ENCODE data around the gene TP63.

The TP63 gene

DNA sequence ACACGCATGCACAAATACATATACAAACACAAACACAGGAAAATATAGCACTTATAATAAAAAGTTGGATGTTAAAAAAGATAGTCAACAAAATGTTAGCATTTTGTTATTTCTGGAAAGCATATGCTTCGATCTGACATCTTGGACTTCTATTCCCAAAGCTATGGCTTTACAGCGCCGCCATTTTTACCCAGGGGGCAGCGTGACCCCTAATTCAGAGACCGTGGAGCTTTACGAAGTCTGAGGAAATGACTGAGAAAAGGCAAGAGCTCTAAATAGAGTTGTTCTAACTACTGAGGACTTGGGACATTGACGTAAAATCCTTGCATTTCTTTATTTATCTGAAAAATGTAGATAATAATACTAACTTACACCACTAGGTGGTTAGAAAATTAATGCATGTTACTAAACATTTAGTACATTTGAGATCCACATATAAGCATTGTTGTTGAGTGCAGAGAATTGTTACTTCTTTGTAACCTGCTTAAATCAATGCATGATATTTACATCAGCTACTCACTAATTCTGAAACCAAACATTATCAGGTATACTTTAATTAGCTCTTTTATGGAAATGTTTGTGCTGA lies 155.4 kb downstream of the TP63 start:
- DNase-seq = no peak

DNA sequence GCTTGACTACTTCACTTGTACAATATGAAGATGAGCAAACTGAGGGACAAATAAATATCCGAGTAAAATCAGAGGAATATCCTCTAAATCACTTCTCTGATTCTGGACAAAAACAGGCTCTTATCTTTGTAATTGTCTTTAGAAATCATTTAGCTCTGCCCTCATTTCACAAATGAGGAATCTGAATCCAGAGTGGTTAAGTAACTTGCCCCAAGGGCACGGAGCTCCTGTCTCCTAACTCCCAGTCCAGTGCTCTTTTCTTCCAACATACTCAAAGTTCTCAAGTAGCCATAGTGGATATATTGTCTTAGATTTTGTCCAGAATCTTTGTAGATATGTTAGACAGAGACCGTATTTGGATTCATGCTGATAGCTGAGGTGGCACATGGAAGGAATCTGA lies 156.0 kb downstream of the TP63 start:
- no peak for DNase-seq

DNA sequence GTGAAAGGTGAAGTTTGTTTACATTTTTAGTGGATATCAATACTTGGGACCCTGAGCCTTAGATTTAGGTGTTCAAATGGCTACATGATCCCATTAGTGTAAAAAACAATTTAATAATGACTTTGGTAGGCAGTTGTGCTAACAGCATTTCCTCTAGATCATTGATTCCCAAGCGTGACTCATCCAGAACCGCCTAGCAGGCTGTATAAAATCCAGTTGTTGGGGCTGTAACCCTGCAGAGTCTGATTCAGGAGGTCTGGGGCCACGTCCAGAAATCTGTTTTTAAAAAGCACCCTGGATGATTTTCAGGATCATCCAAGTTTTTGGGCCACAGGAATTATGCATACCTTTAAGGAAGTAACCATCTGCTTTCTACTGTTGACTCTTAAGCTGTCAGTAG lies 156.4 kb downstream of the TP63 start:
- DNase-seq = no peak

DNA sequence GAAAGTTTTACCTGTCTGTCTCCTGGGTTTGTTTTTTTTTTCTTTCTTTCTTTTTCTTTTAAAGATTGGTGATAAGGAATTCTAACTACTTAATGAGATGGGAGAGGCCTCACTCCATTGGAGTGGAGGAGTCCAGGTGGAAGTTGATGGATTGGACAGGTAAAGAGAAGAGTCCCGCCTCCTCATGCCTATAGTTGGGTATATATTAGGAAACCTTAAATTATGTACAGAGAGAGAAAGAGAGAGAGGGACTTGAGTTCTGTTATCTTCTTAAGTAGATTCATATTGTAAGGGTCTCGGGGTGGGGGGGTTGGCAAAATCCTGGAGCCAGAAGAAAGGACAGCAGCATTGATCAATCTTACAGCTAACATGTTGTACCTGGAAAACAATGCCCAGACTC lies 158.2 kb downstream of the TP63 start:
- no peak for DNase-seq

DNA sequence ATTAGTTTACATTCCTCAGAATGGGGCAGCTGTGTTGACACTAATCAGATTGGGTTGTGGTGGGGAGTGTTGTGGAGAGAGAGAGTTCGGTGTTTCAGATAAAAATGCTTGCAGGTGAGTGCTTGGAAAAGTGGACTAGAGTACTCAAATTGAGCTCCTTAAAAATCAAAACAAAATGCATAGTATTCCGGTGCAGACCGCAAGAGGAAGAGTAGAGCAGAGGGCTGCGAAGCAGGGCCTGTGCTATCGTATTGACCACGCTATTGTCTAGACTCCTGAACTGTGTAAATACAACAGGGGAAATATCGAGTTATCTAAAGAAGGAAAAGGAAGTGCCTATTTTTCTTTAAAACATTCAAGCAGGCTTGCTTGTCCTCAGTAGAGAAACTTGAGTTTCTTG lies 159.5 kb downstream of the TP63 start:
- DNase-seq = peak; percentile 26

DNA sequence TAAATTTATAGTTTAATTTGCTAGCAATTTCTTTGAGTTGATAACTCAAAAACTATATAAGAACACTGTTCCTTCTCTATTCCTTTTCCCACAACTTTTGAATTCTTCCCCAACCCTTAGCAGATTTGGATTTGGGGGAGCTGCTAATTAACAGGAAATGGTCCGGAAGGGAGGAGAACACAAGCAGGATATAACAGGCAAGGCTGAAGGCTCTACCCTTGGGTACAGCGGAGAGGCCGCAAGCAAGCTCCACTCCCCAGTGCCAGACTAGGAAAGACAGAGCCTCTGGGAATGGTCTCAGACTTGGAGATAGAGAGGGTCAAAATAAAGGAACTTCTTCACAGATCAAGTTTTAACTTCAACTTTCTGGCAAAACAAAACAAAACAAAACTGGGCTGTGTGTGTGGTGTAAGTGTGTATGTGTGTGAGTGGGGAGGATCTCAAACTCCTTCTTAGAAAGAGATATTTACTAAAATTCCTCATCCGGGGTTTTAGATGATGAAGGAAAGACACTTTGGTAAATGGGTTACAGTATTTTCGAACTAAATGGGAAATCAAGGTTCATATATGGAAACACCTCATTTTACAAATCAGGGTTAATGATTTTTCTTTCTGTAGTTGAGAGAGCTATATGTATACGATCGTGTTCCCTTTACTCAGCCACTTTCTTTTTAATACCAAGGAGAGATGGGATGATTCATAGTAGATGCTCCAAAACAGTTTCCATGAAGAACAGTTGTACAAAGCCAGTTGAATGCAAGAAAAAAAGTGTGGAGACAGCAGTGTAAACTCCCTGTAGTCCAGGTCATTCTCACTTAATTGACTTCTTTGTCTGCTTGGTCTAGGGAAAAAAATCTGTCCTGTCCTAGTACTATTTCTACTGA lies 161.1 kb downstream of the TP63 start:
- DNase-seq = no peak

DNA sequence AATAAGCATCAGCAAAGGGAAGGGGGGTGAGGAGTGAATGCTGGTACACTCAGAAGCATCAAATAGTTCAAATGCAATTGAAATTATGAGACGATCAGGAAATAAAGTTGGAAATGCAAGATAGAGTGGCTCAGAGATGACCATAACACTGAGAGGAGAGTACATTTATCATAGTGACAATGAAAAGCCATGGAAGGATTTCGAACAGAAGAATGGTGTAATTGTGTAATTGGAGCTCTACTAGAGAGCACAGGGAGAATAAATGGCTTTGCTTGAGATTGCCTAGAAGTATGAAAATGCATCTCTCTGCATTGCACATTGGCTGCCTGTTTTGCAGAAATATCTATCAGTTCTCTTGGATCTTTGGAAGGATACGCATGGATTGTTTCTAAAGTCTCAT lies 163.3 kb downstream of the TP63 start:
- DNase-seq = no peak

DNA sequence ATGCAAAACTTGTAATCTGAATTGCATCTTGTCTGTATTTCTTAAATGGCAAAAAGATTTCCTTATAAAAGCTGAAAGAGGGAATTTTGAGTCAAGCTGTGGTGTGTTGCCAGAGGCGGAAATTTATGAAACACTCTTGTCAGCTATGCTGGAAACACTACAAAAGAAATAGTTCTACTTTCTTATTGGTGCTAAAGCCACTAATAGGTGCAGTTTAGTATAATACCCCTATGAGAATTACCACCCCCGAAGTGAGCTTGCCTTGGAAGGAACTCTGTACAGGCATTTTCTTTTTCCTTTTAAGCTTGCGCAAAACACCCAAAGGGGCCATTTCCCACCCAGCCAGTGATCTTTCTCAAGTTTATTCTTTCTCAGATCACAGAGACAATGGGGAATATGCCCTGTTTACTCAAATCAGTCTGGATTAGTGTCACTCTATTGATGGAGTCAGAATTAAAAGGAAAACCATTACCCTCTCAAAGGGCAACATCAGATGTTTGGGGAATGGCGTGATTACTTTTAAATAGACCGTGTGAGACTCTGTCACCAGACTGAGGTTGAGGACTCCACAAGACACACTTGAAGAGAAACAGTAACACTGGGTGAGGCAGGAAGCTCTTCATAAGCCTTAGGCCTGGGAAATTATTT lies 166.0 kb downstream of the TP63 start:
- DNase-seq = no peak

DNA sequence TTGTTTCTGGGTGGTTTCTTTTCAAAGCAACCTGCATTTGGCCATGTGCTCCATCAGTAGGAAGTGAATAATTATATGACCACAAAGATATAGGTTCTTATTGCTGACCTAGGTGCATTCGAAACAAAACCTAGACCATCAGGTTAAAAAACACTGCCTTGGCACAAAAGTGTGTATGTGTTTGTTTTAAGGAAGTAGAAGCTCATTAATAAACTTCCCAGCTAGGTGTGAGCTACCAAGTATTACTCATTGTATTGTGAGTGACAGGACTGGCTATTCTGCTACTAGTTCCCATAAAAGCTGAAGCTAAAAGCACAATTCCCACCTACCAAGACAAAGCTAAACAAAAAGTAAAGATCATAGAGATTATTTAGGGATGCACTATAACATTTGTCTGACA lies 168.2 kb downstream of the TP63 start:
- no peak for DNase-seq

DNA sequence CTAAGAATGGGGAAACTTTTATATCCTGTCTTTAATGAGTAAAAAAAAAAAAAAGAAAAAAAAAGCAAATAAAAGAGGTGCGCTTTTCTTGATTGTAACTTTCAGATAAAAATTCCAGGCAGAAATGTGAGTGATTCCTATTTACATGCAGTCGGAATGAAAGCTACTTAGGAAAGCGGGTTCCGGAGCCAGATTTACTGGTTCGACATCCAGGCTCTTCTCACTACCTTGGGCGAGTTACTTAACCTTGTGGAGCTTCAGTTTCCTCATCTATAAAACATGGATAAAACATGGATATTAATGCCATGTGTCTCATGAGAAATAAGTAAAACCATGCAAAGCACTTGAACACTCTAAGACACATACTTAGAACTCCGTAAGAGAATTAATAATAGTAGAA lies 169.2 kb downstream of the TP63 start:
- DNase-seq = no peak

DNA sequence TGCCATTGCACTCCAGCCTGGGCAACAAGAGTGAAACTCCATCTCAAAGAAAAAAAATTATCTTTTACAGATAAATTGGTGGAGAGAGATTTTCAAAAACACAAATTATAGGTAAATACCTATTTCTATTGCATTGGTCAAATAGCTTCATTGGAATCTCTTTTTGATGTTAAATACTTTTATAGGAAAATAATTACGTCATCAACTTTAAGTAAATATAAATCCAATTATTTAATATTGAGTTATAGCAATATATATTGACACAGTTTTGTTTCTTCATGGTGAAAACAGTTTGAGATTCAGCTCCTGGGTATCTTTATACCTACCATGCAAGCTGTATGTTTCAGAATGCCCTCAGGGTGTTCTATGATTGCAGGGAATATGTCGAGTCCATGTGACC lies 172.1 kb downstream of the TP63 start:
- DNase-seq = no peak

DNA sequence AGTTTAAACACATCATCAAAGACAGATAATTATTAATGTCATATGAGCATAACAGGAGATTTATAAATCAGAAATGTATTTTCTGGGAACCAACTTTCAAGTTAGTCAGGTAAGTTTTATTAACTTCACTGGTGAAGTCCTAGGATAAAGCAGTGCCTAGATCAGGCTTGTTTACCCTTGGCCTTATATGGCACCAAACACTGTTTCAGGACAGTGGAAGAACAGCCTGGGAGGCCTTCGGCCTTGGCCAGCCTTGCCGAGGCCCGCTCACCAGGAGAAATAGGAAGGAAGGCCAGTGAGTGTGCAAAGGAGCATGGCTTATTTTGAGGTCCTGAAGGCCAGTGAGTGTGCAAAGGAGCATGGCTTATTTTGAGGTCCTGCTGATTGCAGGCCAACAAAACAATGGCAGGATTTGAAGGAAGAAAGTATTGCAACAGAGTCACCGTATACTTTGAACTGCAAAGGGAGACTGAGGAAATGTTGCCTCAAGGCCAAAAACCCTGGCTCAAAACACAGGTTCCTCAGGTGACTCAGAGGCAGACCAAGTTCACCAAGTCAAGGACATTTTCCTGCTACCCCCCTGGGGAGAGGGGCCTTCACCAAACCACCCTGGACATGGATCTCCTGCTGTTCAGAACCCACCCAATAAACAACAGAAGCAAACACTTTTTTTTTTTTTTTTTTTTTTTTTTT lies 174.3 kb downstream of the TP63 start:
- DNase-seq = no peak

DNA sequence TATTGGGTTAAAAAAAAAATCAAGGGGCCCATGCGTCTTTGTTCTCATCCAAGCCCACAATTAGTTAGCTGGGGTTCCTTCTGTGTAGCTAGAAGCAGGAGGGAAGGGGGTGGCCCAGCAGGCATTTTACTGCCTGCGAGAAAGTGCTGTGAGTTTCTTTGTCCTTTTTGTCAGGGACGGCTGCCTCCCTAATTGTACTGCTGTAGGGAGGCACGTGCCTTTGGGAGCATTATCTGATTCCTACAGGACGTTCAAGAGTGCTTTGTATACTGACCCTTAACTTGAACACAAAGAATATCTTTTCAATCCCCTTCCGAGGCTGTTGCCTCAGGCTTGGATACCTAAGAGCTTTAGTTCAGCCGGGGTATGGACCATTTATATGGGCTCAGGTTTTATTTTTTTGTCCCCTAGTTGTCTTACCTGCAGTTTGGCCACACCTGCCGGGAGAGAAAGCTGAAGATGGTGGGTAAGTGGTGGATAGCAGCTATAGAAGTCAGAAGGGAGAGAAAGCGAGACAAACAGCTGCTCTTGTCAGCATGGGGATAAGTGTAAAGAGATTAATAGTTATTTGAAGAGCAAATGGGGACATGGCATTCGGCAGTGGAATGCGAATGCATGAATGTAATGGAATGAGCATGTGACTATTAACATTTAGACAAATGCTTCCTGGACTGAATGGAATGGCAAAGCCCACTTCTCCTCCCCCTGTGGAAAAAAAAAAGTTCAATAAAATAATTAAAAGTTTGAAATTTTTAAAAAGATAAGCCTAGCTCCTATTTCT lies 175.2 kb downstream of the TP63 start:
- no peak for DNase-seq

DNA sequence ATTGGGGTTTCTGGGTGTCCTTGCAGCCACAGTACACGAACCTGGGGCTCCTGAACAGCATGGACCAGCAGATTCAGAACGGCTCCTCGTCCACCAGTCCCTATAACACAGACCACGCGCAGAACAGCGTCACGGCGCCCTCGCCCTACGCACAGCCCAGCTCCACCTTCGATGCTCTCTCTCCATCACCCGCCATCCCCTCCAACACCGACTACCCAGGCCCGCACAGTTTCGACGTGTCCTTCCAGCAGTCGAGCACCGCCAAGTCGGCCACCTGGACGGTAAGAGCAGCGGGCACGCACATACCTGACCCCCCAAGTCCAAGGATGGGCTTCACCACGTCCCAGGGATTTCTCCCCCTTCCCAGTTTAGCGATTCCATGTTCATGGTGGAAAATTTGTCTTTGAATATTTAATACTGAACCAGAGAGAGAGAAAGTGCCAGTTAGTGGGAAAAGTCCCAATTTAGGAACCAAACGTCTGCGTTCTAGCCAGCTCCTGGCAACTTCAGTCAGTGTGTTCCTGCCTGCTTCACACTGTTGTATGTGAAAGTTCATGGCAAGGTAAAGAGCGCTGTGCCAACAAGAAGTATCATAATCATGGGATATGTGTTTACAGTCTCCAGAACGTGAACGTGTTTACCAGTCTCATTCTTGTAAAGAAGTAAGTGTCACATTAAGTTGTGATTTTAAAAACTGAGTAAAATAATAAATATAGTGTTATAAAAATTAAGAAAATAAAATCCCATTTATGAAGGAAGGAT lies 177.2 kb downstream of the TP63 start:
- DNase-seq = no peak

DNA sequence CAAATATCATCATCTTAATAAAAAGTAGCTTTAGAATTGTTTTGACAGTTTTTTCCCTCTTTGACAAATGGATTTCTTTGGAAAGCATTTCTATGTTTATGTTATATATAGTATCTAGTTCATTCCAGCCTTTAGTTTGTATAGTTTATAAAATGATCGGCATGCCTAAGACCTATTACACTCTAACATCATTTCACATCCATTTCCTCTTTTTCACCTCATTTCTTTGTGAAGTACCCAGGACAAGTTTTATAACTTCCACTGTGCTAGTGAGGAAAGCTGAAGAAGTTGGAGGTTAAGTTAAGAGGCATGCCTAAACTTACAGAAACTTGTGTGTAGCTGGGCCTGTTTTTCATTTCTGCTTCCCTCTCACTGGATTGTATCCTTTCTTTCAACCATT lies 178.4 kb downstream of the TP63 start:
- no peak for DNase-seq

DNA sequence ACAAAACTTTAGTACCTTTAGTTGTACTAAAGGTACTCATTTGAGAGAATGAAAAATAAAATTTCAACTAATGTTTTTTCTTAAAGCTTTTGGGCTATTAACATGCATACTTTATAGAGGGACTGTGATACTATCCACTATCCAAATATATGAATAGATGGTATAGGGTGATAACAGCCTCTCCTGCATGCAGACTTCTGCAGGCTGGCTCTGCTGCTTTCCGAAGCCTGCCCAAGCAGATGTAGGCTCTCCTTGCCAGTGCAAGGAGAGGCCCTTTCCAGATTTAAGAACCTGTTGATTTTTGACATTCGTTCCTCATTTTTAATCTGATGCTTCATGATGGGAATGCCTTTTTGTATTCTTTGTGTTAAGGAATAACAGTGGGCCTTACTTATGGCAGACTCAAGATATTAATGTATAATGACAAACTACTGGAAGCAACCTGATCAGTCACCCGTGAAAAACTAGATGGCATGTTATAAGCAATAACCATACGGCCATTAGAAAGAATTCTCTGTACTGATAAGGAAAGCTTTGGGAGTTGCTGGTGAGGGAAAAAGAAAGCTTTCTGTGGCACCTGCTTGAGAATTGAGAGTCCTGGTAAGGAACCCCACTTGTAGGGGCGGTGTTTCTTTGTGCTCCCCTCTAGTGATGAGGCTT lies 181.7 kb downstream of the TP63 start:
- no peak for DNase-seq

DNA sequence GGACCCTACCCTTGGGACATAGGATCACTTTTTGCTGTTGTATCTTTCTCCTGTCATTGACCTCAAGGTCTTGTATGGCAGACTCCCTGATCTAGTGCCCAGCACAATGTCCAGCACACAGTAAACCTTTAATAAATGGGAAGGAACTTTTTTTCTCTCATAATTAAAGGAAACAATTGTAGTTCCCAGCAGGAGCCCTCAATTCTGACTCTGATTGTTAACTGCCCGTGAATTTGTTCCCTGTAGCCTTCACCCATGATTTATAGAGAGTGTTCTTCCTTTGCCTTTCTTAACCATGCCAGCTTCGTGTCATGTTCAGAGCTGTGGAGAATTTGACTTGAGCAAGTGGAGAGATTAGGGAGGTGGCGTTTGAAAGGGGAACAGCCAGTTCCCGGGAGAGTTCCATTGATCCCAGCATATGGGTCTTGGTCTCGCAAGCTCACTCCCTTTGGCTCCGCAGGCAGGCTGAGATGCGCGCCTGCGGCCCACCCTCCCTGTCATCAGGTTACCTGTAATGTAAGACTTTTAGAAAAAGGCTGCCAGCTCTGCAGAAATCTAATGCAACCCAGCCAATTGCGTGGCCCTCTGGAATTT lies 182.6 kb downstream of the TP63 start:
- DNase-seq = no peak

DNA sequence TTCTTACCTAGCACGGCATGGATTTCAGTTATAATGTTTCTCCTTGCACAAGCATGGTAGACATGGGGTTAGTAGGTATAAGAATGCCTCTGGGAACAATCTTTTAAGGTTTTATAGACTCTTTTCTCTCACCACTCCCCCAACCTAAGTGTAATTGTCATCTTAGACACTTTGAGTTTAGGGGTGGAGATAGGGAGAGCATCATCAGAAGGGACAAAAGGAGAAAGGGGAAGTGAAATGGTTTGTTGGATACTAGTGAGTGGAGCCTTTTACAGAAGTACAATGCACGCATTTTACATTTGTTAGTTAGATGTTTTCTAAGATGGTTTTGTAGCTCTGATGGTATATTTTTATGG lies 189.2 kb downstream of the TP63 start:
- no peak for DNase-seq

DNA sequence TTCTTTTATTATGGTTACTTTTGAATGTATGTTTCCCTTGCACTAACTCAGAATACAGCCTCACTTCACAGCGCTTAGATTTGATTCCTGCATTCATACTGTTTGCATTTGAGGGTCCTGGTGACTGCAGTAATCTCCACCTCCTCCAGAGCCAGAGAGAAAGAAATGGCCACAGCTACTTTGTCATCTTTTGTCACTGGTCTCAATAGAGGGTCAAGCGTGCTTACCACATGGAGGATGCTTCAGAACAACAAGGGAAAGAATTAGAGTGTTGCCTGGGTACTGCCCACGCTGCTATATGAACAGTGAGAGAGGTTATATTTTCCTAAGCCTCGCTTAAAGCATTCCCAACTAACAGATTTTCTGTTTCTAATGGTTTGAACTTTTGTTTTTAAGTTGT lies 190.1 kb downstream of the TP63 start:
- no peak for DNase-seq

DNA sequence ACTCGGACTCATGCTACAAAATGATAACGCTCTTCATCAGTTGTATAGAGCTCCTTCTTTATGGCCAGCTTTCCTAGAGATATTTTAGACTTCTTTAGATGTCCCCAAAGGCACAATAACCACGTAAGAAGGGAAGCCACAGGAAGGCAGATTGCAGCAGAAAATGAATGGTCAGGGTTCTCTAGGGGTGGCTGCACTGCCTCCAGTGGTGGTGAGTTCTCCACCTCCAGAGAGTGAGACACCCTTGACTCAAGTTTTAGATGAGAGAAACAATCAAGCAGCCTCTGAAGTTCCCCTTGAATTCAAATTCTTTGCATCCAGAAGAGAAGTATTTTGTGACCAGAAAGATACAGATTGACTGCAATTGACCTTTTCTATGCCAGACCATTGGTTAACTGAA lies 191.5 kb downstream of the TP63 start:
- DNase-seq = no peak

DNA sequence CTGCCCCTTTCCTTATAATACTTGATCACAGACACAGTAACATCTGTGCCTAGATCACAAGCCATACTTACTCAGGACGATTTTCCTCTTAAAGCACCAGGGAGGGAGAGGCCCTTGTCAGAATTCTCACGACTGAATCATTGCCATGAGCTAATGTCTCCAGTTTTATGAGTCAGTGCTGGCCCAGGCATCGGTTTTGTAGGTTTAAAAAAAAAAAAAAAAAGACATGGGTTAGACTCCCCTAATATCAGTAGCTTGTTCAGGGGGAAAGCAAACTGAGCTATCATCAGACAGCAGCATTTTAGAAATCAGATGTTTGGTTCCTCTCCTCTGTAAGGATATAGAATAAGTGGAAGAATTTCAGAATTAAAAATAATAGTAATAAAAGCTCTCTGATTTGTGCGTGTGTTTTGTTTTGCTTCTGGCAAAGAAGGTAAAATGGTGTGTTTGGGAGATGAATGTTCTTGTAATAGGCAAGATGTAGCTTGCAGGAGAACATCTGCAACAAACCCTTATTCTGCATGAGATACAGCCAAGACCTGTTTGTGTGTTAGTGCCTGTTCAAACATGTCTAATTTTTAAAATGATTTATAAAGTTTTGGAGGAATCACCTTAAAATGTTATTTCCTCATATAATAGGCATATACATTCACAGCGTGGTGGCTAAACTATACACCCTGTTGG lies 193.6 kb downstream of the TP63 start:
- DNase-seq = no peak

Measured in DMS153 (cell line).